Measurements from ENCODE around the gene MYADML2.
A peak's percentile ranks its signal among the peaks of the same experiment; 100 is the strongest.

Gene MYADML2

DNA sequence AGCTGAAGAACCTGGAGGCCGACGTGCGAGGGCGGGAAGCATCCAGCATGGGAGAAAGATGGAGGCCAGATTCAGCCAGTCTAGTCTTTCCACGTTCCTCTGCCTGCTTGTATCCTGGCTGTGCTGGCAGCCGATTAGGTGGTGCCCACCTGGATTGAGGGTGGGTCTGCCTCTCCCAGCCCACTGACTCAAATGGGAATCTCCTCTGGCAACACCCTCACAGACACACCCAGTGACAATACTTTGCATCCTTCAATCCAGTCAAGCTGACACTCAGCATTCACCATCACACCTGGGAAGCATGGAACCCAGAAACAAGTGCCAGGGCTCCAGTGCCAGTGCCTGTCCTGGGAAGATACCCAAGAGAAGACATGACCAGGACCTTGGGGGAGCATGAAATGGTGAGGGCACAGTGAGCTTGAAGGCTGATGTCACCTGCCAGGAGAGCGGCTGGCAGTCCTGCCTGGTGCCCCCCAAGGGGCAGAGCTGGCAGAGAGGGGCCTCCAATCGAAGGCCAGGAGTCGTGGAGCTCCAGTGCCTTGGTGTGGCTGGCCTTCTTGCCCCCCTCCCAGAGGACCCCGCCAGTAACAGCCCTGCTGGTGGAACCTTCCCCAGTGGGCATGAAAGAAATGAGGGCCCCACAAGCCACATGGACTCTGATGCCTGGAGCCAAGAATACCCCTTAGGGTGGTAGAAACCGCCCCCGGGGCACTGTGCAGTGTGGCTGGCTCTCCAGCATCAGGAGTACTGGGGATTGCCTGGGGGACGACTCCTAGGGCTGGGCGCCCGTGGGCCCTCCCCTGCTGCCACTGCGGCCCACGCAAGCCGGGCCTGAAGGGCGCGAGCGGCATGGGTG is 45.6 kb downstream of the MYADML2 start:
- DNase-seq (ENCODE audit: low read depth), result no peak
- TF ChIP-seq, protein P1, sequence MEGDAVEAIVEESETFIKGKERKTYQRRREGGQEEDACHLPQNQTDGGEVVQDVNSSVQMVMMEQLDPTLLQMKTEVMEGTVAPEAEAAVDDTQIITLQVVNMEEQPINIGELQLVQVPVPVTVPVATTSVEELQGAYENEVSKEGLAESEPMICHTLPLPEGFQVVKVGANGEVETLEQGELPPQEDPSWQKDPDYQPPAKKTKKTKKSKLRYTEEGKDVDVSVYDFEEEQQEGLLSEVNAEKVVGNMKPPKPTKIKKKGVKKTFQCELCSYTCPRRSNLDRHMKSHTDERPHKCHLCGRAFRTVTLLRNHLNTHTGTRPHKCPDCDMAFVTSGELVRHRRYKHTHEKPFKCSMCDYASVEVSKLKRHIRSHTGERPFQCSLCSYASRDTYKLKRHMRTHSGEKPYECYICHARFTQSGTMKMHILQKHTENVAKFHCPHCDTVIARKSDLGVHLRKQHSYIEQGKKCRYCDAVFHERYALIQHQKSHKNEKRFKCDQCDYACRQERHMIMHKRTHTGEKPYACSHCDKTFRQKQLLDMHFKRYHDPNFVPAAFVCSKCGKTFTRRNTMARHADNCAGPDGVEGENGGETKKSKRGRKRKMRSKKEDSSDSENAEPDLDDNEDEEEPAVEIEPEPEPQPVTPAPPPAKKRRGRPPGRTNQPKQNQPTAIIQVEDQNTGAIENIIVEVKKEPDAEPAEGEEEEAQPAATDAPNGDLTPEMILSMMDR (IDR thresholded peaks at IDR 0.05; ENCODE audit: insufficient read depth, low read depth, low read length, missing control alignments), result no peak
- H3K4me3 ChIP-seq (ENCODE audit: low read length), result no peak overlapping the region

DNA sequence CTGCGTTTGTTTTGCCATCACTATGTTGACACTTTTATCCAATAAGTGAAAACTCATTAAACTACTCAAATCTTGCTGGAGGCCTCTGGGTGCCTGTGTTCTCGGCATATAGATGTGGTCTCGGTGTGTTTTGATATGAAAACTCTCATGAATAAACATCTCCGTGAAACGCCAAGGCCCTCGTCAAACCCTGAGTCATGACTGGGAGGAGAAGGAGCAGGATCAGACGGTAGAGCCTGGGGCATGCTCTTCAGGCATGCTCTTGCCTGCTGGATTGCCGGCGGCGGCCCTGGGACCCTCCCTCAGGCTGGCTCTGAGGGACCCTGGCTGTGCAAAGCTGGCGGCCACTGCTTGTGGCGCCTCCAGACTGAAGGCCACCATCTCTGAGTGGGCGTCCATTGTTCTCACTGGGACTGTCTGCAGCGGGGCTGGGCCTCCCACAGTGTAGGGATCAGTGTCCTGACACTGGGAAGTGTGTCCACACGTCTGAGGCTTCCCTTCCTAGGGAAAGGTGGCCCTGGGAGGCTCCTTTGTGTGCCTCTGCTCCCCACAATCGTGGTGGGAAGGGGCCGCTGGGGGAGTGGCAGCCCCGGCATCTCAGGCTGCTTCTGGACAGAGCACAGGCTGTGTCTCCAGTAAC is 46.7 kb downstream of the MYADML2 start:
- TF ChIP-seq, protein P1 (IDR thresholded peaks at IDR 0.05; ENCODE audit: insufficient read depth, low read depth, low read length, missing control alignments), result no peak
- H3K4me3 ChIP-seq (ENCODE audit: low read length), result no peak overlapping the region
- peak; percentile 65 for DNase-seq (ENCODE audit: low read depth)

DNA sequence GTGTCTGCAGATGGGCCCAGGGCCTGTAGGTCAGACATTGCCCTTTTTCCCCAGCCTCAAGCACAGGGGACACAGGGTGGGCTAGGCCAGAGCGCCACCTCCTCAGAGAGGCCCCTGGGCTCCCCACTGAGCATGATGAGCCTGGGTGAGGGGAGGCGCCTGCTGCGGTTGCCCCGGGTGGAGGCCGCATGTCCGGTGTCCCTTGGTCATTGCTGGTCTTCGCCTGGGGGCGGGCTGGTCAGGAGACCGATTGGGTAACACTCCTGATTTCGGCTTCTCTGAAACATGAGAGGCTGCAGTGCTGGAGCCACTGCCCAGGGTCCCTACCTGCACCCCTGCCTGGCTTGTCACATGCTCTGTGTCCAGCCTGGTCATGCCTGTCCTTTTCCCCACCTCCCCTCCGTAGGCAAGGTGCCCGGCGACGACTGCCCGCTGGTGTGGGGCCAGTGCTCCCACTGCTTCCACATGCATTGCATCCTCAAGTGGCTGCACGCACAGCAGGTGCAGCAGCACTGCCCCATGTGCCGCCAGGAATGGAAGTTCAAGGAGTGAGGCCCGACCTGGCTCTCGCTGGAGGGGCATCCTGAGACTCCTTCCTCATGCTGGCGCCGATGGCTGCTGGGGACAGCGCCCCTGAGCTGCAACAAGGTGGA is 47.4 kb downstream of the MYADML2 start:
- H3K4me3 ChIP-seq (ENCODE audit: low read length), result no peak overlapping the region
- no peak for DNase-seq (ENCODE audit: low read depth)
- TF ChIP-seq, protein P1 (IDR thresholded peaks at IDR 0.05; ENCODE audit: insufficient read depth, low read depth, low read length, missing control alignments), result no peak

- TF ChIP-seq, protein P1 (IDR thresholded peaks at IDR 0.05; ENCODE audit: insufficient read depth, low read depth, low read length, missing control alignments), result no peak
- H3K4me3 ChIP-seq (ENCODE audit: low read length), result no peak overlapping the region
- no peak for DNase-seq (ENCODE audit: low read depth)
Observed at GRCh38 chr17:81898885-81899284, 48.1 kb downstream of the MYADML2 start.

GRCh38 chr17:81898029-81898866 is 48.8 kb downstream of the MYADML2 start:
- TF ChIP-seq, protein P1 (IDR thresholded peaks at IDR 0.05; ENCODE audit: insufficient read depth, low read depth, low read length, missing control alignments), result no peak
- H3K4me3 ChIP-seq (ENCODE audit: low read length), result no peak overlapping the region

GRCh38 chr17:81895400-81895799 is 51.6 kb downstream of the MYADML2 start:
- H3K4me3 ChIP-seq (ENCODE audit: low read length), result no peak overlapping the region
- TF ChIP-seq, protein P1 (IDR thresholded peaks at IDR 0.05; ENCODE audit: insufficient read depth, low read depth, low read length, missing control alignments), result no peak
- no peak for DNase-seq (ENCODE audit: low read depth)

More at GRCh38 chr17:81898029-81898866, 48.8 kb downstream of the MYADML2 start:
- peak; percentile 95 for DNase-seq (ENCODE audit: low read depth)
